ENCODE measurements around the gene MAPK12. TPM values are rescaled to one million over a fixed set of nuclear protein-coding genes. Genes with fewer than 3 reads are reported as not detected.

MAPK12 gene
- total and polyA plus RNA-seq, 2 donors (not counting 1 experiment from before 2014, with no cell fraction given) = 6.5 to 7.8 TPM

DNA sequence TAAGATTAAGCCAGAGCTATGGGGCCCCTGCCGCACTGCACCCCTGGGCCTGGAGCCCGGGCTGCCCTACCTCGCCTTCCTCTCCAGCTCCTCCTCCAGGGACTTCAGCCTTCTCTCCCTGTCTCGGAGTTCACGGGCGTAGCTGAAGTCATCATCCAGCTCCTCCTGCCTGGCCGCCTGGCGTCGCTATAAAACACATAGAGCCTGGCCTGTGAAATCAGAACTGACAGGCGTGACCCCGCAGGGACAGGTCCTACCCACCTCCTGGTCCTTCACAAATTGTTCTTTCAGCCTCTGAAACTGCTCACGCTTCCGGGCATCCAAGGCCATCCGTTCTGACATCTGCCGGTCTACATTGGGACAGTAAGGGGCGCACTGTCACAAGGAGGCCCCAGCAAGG lies 37.4 kb downstream of the MAPK12 start:
- Histone ChIP-seq H3K79me2 (ENCODE audit: control insufficient read depth, insufficient read depth, low read length) (peaks cover 19% of the 10 kb centered on the region), H3K4me3 (ENCODE audit: control extremely low read depth in 1 of 5, extremely low read depth in 1 of 5, insufficient read depth in 1 of 5, low read depth in 2 of 5, low read length in 4 of 5) (no peak overlapping the region), H3K27me3 (replicated peaks in 1 of 4; ENCODE audit: control extremely low read depth in 1 of 4, control insufficient read depth in 3 of 4, insufficient read depth in 4 of 4, low read length in 3 of 4) (no peaks in the 10 kb centered on the region), H3K9ac (ENCODE audit: low read length) (no peak overlapping the region), H3K27ac (ENCODE audit: low read length in 2 of 2) (no peak overlapping the region), H4K20me1 (ENCODE audit: control insufficient read depth, insufficient read depth, low read length, poor library complexity, severe bottlenecking) (peaks cover 23% of the 10 kb centered on the region), H3K36me3 (replicated peaks in 1 of 2; ENCODE audit: control extremely low read depth in 1 of 2, control insufficient read depth in 1 of 2, extremely low read depth in 1 of 2, insufficient read depth in 2 of 2, low read length in 1 of 2) (peaks cover 0 to 65% of the 10 kb centered on the region in 2 experiments), H2AFZ (ENCODE audit: insufficient read depth, low read depth, low read length, poor library complexity, severe bottlenecking) (no peak overlapping the region), H3K4me1 (ENCODE audit: control insufficient read depth in 2 of 2, insufficient read depth in 2 of 2, low read length in 2 of 2) (no peaks in the 10 kb centered on the region), H3K9me3 (ENCODE audit: control extremely low read depth in 1 of 3, control insufficient read depth in 2 of 3, insufficient read depth in 1 of 3, low read length in 2 of 3) (no peaks in the 10 kb centered on the region), H3K4me2 (replicated peaks; ENCODE audit: low read depth, low read length, poor library complexity, severe bottlenecking) (no peak overlapping the region)
- ATAC-seq (ENCODE audit: low read depth) (no peak), DNase-seq (no peak)
- Mint-ChIP-seq H3K27ac (no peak overlapping the region), H3K27me3 (no peaks in the 10 kb centered on the region), H3K4me1 (no peaks in the 10 kb centered on the region), H3K9me3 (ENCODE audit: insufficient read depth) (no peaks in the 10 kb centered on the region), H3K4me3 (no peak overlapping the region)
- intact Hi-C loops (cut with micrococcal nuclease) = no loop called here
- CTCF ChIA-PET = interaction anchor here (0.7 kb wide), 2 partner anchors 13 to 33 kb away, joined by 3 read pairs; no protein-coding TSS in a partner anchor
- WGBS (ENCODE audit: insufficient coverage) = 97% methylated on average over 16 of the region's 16 CpGs
- POLR2A ChIA-PET = no interaction called here
- no peak for TF ChIP-seq CTCF (IDR thresholded peaks at IDR 0.05)
- no peak for TF ChIP-seq EZH2 (IDR thresholded peaks at IDR 0.05; ENCODE audit: borderline replicate concordance, insufficient read depth, low read depth, low read length, poor library complexity, severe bottlenecking)

- Mint-ChIP-seq H3K4me3 (no peak overlapping the region), H3K27me3 (no peaks in the 10 kb centered on the region), H3K27ac (no peak overlapping the region), H3K9me3 (ENCODE audit: insufficient read depth) (no peaks in the 10 kb centered on the region), H3K4me1 (no peaks in the 10 kb centered on the region)
- H3K9me3 ChIP-seq (ENCODE audit: control extremely low read depth in 1 of 3, control insufficient read depth in 2 of 3, insufficient read depth in 1 of 3, low read length in 2 of 3) = no peaks in the 10 kb centered on the region
- no peak overlapping the region for H3K4me3 ChIP-seq (ENCODE audit: control extremely low read depth in 1 of 5, extremely low read depth in 1 of 5, insufficient read depth in 1 of 5, low read depth in 2 of 5, low read length in 4 of 5)
- H3K27me3 ChIP-seq (replicated peaks in 1 of 4; ENCODE audit: control extremely low read depth in 1 of 4, control insufficient read depth in 3 of 4, insufficient read depth in 4 of 4, low read length in 3 of 4) = no peaks in the 10 kb centered on the region
- no peak for DNase-seq
- no peak overlapping the region for H3K9ac ChIP-seq (ENCODE audit: low read length)
- H4K20me1 ChIP-seq (ENCODE audit: control insufficient read depth, insufficient read depth, low read length, poor library complexity, severe bottlenecking) = peaks cover 9% of the 10 kb centered on the region
- H3K36me3 ChIP-seq (replicated peaks in 1 of 2; ENCODE audit: control extremely low read depth in 1 of 2, control insufficient read depth in 1 of 2, extremely low read depth in 1 of 2, insufficient read depth in 2 of 2, low read length in 1 of 2) = peaks cover 0 to 67% of the 10 kb centered on the region in 2 experiments
- POLR2A ChIA-PET = no interaction called here
- intact Hi-C loops (cut with micrococcal nuclease) = no loop called here
- H3K4me1 ChIP-seq (ENCODE audit: control insufficient read depth in 2 of 2, insufficient read depth in 2 of 2, low read length in 2 of 2) = no peaks in the 10 kb centered on the region
- no peak overlapping the region for H3K27ac ChIP-seq (ENCODE audit: low read length in 2 of 2)
- 92% methylated on average over 7 of the region's 8 CpGs for WGBS (ENCODE audit: insufficient coverage)
- CTCF ChIA-PET = interaction anchor here (0.6 to 1.5 kb wide), 2 partner anchors 15 to 240 kb away, joined by 3 to 4 read pairs; no protein-coding TSS in a partner anchor
- no peak for TF ChIP-seq EZH2 (IDR thresholded peaks at IDR 0.05; ENCODE audit: borderline replicate concordance, insufficient read depth, low read depth, low read length, poor library complexity, severe bottlenecking)
- TF ChIP-seq CTCF (IDR thresholded peaks at IDR 0.05) = no peak
- no peak overlapping the region for H2AFZ ChIP-seq (ENCODE audit: insufficient read depth, low read depth, low read length, poor library complexity, severe bottlenecking)
- peaks cover 5% of the 10 kb centered on the region for H3K79me2 ChIP-seq (ENCODE audit: control insufficient read depth, insufficient read depth, low read length)
- H3K4me2 ChIP-seq (replicated peaks; ENCODE audit: low read depth, low read length, poor library complexity, severe bottlenecking) = no peak overlapping the region
- no peak for ATAC-seq (ENCODE audit: low read depth)
Observed at GRCh38 chr22:50222508-50222907, 39.0 kb downstream of the MAPK12 start.

Measured in B cell (primary cell).